Ectodermal cell (in vitro differentiated cells): Measurements from ENCODE around the gene DAP.
"Not testable (repeated sequence)": the region's sequence is repeated elsewhere in the genome, so short reads cannot be mapped to it uniquely, and the experiment has no call there.

Experiments
- H3K27ac ChIP-seq: 2 replicates; pipeline ENCODE4 v1.7.0; 2013; ENCODE audit warnings: mild to moderate bottlenecking, low read depth, low read length; ENCODE audit not compliant: insufficient read depth, poor library complexity, severe bottlenecking
- H3K27me3 ChIP-seq: 2 replicates; pipeline ENCODE4 v1.7.0; 2013; ENCODE audit warnings: mild to moderate bottlenecking, low read length; ENCODE audit not compliant: insufficient read depth, control insufficient read depth, poor library complexity, severe bottlenecking
- H3K36me3 ChIP-seq: one replicate; pipeline ENCODE4 v1.7.0; 2013; ENCODE audit warnings: low read length; ENCODE audit not compliant: control insufficient read depth, insufficient read depth
- H3K4me1 ChIP-seq: one replicate; pipeline ENCODE4 v1.7.0; 2013; ENCODE audit warnings: low read length; ENCODE audit not compliant: control insufficient read depth, insufficient read depth
- H3K4me3 ChIP-seq: 2 replicates; pipeline ENCODE4 v1.7.0; 2013; ENCODE audit warnings: low read depth, low read length, control low read depth; ENCODE audit not compliant: insufficient read depth
- H3K9me3 ChIP-seq: 2 replicates; pipeline ENCODE4 v1.7.0; 2013; ENCODE audit warnings: mild to moderate bottlenecking, low read length, moderate library complexity; ENCODE audit not compliant: control insufficient read depth
- WGBS, 2 experiments: methylation state at CpG; one replicate each; pipeline ENCODE4 v1.1.7; 2013; ENCODE audit warnings: missing lambda C conversion rate in 2 of 2; 5-methylcytosine and 5-hydroxymethylcytosine counted together

Gene DAP

DNA sequence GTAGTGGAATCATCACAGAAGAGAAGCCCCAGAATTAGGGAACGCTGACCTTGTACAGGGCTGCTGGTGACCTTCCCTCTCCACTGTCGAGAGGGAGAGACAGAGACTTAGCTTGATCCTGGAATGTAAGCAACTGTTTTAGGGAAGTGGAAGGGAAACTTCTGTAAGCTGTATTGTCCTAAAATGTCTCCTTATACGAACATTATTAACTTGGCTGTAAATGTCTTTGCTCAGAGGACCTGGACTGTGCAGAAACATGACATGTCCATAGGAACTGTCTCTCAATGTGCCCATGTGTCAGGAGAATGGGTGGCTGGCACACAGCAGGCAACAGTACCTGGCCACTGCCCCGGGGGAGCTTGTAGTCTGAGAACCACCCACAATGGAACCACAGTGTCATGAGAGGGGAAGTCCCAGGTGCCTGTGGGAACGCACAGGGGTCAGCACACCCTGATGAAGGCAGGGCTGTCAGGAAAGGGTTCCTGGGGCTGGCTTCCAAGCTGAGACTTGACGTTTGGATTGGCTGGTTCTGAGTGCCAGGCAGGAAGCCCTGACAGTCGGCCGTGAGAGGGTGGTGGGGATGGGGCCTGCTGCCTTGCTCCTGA is 34.0 kb downstream of the DAP start:
- WGBS, 2 experiments: 89 to 91% methylated on average over 8 of the region's 8 CpGs
- H3K4me1 ChIP-seq: no peaks in the 10 kb centered on the region
- H3K4me3 ChIP-seq: no peak overlapping the region
- H3K9me3 ChIP-seq: no peaks in the 10 kb centered on the region
- no peaks in the 10 kb centered on the region for H3K27me3 ChIP-seq
- peaks cover 4% of the 10 kb centered on the region for H3K36me3 ChIP-seq
- no peak overlapping the region for H3K27ac ChIP-seq

DNA sequence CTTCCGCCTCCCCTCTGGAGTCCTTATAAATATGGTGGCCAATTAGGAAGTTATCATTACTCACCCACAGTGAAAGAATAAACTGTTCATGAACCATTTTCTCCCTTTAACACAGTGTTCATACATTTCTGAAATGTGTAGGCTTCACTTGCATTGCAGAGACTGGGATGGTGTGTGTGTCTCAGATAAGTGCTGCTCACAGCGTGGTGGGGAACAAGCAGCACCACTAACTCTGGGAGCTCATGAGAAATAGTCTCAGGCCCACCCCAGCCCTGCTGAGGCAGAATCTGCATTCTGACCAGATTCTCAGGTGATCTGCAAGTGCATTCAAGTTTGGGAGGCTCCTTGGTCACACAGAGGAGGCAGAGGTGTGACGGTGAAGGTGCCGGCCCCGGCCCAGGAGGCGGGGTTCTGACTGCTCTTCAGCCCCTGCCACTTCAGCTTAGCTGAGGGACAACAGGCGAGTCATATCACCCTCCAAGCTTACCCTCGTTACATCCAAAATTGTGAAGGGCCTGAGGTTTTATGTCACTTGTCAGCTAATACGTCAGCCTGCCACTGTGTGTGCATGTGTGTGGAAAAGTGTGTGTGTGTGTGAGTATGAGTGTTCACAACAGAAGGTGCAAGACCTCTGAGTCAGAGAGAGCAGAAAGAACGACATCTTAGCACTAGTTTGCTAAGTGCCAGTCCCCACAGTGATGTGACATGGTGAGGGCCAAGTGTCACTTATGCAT is 34.7 kb downstream of the DAP start:
- Histone ChIP-seq H3K36me3 (no peaks in the 10 kb centered on the region), H3K27ac (no peak overlapping the region), H3K4me1 (no peaks in the 10 kb centered on the region), H3K9me3 (no peaks in the 10 kb centered on the region), H3K4me3 (no peak overlapping the region), H3K27me3 (no peaks in the 10 kb centered on the region)
- 91 to 94% methylated on average over 10 of the region's 10 CpGs for WGBS, 2 experiments

DNA sequence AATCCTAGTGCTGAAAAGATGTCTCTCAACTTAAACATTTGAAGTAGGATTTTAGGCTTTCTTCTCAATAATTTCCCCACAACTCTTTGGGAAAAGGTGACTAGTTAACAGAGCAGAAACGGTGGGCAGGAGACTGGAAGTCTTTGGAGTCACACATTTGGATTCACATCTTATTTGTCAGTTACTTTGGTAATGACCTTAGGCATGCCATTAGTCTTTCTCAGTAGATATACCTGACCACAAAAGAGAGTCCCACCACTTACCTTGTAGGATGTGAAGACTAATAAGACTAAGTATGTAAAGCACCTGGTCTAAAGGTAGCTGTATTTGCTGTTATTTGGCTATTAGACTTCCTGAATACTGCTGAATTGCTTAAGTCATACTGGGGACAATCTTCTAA is 35.4 kb downstream of the DAP start:
- H3K27ac ChIP-seq: no peak overlapping the region
- no peak overlapping the region for H3K4me3 ChIP-seq
- 87 to 88% methylated on average over 1 of the region's 1 CpG for WGBS, 2 experiments

DNA sequence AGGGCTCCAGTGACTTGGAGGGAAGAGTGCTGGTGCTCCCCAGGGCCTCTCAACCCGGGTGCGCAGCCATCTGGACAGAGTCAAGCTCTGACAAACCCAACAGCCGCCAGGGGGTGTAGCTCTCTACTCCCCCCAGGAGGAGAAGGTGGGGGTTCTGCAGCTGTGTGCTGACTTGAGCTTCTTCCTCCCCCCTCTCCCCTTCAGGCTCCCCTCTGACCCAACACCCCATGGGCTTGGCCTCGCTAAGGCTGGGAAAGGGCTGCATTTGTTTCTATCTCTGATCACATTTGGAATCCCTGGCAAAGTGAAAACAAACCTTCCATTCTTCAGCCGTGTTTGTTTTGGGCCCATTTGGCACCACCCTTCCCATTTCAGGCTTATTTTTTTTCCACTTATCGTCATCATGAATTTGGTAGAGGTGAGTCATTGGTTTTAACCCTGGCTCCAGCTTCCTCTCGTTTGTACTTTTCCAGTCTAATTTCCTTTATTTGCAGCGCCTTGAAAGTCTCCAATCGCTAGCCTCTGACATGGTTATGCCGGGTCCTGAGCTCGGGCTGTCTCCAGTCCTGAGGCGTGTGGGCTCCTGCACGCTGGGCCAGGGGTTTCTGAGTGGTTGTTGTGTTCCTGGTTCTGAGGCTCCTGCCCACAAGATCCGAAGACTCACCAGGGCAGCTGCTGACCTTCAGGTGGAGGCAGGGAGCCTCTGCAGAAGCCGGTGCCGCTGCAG is 36.1 kb downstream of the DAP start:
- no peaks in the 10 kb centered on the region for H3K9me3 ChIP-seq
- 92% methylated on average over 16 of the region's 16 CpGs for WGBS, 2 experiments
- H3K4me3 ChIP-seq: no peak overlapping the region
- H3K36me3 ChIP-seq: no peaks in the 10 kb centered on the region
- no peaks in the 10 kb centered on the region for H3K4me1 ChIP-seq
- H3K27me3 ChIP-seq: no peaks in the 10 kb centered on the region
- H3K27ac ChIP-seq: no peak overlapping the region

More for the DNA sequence above, 35.4 kb downstream of the DAP start:
- no peaks in the 10 kb centered on the region for H3K9me3 ChIP-seq
- no peaks in the 10 kb centered on the region for H3K36me3 ChIP-seq
- no peaks in the 10 kb centered on the region for H3K4me1 ChIP-seq
- no peaks in the 10 kb centered on the region for H3K27me3 ChIP-seq

DNA sequence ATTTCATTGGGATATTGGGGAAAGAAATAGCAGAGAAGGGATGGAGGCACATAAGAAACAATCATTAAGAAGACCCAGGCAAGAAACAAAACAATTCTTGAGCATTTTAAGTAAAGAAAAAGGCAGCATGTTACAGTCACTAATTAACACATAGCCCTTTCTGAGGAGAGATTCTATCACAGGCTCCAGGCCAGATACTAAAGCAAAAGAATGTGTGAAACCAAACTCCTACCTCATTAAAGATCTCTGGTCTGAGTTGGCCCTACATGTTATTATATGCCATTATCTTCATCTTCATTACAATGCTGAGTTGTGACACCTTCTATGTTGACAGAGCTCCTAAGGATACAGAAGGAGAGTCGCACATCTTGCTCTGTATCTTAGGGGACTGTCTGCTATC is 37.5 kb downstream of the DAP start:
- no peaks in the 10 kb centered on the region for H3K9me3 ChIP-seq
- H3K4me1 ChIP-seq: no peaks in the 10 kb centered on the region
- H3K4me3 ChIP-seq: no peak overlapping the region
- H3K27ac ChIP-seq: no peak overlapping the region
- WGBS, 2 experiments: 94 to 96% methylated on average over 1 of the region's 1 CpG
- H3K36me3 ChIP-seq: no peaks in the 10 kb centered on the region
- H3K27me3 ChIP-seq: no peaks in the 10 kb centered on the region

DNA sequence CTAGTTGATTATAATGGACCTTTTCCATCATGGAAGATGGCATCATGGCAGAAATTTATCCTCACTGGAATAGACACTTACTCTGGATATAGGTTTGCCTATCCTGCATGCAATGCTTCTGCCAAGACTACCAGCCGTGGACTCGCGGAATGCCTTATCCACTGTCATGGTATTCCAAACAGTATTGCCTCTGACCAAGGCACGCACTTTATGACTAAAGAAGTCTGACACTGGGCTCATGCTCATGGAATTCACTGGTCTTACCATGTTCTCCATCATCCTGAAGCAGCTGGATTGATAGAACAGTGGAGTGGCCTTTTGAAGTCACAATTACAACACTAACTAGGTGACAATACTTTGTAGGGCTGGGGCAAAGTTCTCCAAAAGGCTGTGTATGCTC is 40.3 kb downstream of the DAP start:
- H3K4me1 ChIP-seq, H3K4me3 ChIP-seq, H3K9me3 ChIP-seq, H3K27ac ChIP-seq, H3K36me3 ChIP-seq, H3K27me3 ChIP-seq: not testable (repeated sequence)
- WGBS, 2 experiments: 90 to 96% methylated on average over 4 of the region's 4 CpGs

DNA sequence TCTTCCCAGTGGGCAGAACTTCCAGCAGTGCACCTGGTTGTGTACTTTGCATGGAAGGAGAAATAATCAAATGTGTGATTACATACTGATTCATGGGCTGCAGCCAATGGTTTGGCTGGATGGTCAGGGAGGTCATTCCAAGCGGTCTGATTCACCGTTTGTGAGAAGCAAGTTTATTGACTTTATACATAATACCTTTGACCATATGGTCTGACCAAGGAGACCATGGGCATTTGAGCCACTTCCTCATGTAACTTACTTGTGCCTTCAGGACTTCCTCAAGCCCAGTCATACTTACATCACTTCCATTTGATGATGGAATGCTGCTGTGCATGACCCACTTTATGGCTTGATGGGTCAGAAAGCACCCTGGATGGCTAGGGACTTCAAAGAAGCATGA is 41.1 kb downstream of the DAP start:
- Histone ChIP-seq H3K9me3 (no peaks in the 10 kb centered on the region), H3K27me3 (no peaks in the 10 kb centered on the region), H3K27ac (no peak overlapping the region), H3K36me3 (no peaks in the 10 kb centered on the region), H3K4me3 (no peak overlapping the region), H3K4me1 (no peaks in the 10 kb centered on the region)
- 93 to 100% methylated on average over 2 of the region's 2 CpGs for WGBS, 2 experiments

DNA sequence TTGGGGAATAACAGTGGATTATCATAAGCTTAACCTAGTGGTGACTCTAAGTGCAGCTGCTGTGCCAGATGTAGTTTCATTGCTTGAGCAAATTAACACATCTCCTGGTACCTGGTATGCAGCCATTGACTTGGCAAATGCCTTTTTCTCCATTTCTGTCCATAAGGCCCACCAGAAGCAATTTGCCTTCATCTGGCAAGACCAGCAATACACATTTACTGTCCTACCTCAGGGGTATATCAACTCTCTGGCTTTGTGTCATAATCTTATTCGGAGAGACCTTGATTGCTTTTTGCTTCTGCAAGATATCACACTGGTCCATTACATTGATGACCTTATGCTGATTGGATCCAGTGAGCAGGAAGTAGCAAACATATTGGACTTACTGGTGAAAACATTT is 42.4 kb downstream of the DAP start:
- not testable (repeated sequence) for H3K27ac ChIP-seq, H3K4me3 ChIP-seq, H3K27me3 ChIP-seq, H3K36me3 ChIP-seq, H3K9me3 ChIP-seq, H3K4me1 ChIP-seq
- WGBS, 2 experiments: 87 to 97% methylated on average over 1 of the region's 1 CpG

DNA sequence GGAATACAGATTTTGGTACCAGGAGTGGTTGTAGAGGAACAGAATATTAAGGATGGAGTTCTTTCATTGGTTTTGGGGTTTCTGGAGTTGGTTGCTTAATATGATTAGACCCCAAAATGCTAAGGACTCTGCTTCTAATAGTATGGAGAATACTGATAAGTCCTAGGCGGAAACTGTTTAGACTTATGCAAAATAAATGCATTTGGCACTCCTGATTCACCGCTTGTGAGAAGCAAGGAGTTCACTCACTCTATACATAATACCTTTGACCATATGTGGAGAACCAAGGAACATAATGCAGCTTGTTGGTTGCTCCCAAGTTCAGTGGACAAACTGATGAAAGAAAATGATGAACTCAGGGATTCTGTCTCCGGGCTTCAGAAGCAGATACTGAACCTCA is 44.2 kb downstream of the DAP start:
- H3K36me3 ChIP-seq, H3K9me3 ChIP-seq, H3K27me3 ChIP-seq, H3K4me1 ChIP-seq, H3K4me3 ChIP-seq, H3K27ac ChIP-seq: not testable (repeated sequence)
- 96 to 99% methylated on average over 3 of the region's 3 CpGs for WGBS, 2 experiments

DNA sequence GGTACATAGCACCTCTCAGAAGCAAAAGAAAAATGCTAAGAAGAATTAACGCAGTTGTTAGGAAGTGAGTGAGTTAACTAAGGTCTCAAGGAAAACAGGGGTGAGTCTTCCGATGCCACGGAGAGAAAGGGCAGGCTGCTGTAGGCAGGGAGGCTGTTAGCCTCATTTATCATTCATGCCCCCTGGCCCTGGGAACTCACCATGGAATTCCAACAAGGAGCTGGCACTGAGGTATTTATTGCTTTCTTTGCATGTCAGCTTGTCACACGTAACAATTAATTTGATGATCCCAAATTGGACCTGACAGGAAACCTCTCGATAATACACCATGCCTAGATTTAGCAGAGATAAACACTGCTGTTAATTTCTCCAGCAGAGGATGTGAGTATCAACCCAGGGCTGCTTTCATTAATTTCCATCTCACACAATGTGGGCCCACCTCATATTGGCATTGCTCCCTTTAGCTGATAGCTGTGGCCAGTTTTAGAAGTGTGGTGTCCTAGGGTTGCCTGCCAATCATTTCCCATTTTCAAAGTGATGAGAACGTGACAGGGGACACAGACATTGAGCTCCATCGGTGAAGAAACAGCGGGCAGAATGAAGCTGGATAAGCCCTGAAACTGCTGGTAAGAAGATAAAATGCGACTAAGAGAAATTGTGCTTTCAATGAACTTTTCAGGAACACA is 45.3 kb downstream of the DAP start:
- no peaks in the 10 kb centered on the region for H3K4me1 ChIP-seq
- H3K27me3 ChIP-seq: no peaks in the 10 kb centered on the region
- H3K36me3 ChIP-seq: no peaks in the 10 kb centered on the region
- H3K27ac ChIP-seq: no peak overlapping the region
- no peak overlapping the region for H3K4me3 ChIP-seq
- no peaks in the 10 kb centered on the region for H3K9me3 ChIP-seq
- 88 to 90% methylated on average over 9 of the region's 9 CpGs for WGBS, 2 experiments
